DMS153 treated with DMSO at 0.1 percent for 48 hours (cell line): ENCODE results near the gene RABGGTB.
A peak's percentile ranks its signal among the peaks of the same experiment; 100 is the strongest.
"Not testable (repeated sequence)": the region's sequence is repeated elsewhere in the genome, so short reads cannot be mapped to it uniquely, and the experiment has no call there.

Source experiments
- DNase-seq: peaks from one replicate; lab custom pipeline; 2025; ENCODE audit not compliant: unreplicated experiment; lab: John Stamatoyannopoulos, UW

RABGGTB gene

GRCh38 chr1:75785983-75786853 is at the start of gene RABGGTB:
Gene RABGGTB (plus strand): TSS chr1:75786256. CDS start chr1:75786272, 16 bp downstream.
- DNase-seq: peak; percentile 93

- DNase-seq: no peak
Measured at GRCh38 chr1:75742047-75742625, 43.9 kb upstream of the RABGGTB start.

DNA sequence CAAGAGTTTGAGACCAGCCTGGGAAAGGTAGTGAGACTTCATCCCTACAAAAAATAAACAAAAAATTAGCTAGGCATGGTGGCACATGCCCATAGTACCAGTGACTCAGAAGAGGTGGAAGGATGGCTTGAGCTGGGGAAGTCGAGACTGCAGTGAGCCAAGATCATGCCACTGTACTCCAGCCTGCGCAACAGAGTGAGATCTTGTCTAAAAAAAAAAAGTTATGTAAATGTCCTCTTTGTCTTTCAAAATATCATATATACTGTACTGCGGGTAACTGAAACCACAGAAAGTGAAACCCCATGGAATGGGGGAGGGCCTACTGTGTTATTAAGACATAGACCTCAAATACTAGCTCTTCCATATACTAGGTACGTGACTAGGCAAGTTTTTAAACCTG is 40.8 kb upstream of the RABGGTB start:
- DNase-seq: no peak

DNA sequence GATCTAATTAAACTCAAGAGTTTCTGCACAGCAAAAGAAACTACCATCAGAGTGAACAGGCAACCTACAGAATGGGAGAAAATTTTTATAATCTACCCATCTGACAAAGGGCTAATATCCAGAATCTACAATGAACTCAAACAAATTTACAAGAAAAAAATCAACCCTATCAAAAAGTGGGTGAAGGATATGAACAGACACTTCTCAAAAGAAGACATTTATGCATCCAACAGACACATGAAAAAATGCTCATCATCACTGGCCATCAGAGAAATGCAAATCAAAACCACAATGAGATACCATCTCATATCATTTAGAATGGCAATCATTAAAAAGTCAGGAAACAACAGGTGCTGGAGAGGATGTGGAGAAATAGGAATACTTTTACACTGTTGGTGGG is 28.8 kb upstream of the RABGGTB start:
- not testable (repeated sequence) for DNase-seq

DNA sequence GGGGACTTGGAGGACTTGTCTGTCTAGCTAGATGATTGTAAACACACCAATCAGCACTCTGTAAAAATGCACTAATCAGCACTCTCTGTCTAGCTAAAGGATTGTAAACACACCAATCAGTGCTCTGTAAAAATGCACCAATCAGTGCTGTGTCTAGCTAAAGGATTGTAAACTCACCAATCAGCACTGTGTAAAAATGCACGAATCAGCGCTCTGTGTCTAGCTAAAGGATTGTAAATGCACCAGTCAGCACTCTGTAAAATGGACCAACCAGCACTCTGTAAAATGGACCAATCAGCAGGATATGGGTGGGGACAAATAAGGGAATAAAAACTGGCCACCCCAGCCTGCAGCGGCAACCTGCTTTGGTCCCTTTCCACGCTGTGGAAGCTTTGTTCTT is 27.5 kb upstream of the RABGGTB start:
- not testable (repeated sequence) for DNase-seq

GRCh38 chr1:75764057-75764655 is 21.9 kb upstream of the RABGGTB start:
- no peak for DNase-seq

- no peak for DNase-seq
Measured at GRCh38 chr1:75765697-75766355, 20.2 kb upstream of the RABGGTB start.

DNA sequence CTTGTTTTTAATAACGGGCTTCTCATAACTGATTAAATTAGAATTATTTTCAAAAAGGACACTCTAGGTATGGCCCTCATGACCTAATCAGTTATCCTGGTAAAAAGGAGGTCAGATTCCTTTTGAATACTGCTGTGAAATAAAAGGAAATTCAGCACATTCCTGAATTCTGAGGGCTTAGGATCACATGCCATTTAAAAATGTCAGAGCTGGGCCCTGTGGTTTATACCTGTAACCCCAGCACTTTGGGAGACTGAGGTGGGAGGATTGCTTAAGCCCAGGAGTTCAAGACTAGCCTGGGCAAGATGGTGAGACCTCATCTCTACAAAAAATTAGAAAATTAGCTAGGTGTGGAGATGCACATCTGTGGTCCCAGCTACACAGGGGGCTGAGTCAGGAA is 18.0 kb upstream of the RABGGTB start:
- no peak for DNase-seq

GRCh38 chr1:75770761-75771160 is 15.3 kb upstream of the RABGGTB start:
- DNase-seq: no peak

GRCh38 chr1:75771978-75772377 is 14.1 kb upstream of the RABGGTB start:
- no peak for DNase-seq

DNA sequence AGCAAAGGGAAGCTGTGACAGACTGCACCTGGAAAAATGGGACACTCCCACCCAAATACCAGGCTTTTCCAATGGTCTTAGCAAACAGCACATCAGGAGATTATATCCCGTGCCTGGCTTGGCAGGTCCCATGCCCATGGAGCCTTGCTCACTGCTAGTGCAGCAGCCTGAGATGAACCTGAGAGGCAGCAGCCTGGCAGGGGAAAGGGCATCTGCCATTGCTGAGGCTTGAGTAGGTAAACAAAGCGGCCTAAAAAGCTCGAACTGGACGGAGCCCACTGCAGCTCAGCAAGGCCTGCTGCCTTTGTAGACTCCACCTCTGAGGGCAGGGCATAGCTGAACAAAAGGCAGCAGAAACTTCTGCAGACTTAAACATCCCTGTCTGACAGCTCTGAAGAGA is 8.2 kb upstream of the RABGGTB start:
- DNase-seq: not testable (repeated sequence)

- DNase-seq: not testable (repeated sequence)
Measured at GRCh38 chr1:75778694-75779093, 7.4 kb upstream of the RABGGTB start.

DNA sequence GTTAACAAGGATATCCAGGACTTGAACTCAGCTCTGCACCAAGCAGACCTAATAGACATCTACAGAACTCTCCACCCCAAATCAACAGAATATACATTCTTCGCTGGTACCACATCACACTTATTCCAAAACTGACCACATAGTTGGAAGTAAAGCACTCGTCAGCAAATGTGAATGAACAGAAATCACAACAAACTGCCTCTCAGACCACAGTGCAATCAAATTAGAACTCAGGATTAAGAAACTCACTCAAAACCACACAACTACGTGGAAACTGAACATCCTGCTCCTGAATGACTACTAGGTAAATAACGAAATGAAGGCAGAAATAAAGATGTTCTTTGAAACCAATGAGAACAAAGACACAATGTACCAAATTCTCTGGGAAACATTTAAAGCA is 5.9 kb upstream of the RABGGTB start:
- not testable (repeated sequence) for DNase-seq

- DNase-seq: not testable (repeated sequence)
Measured at GRCh38 chr1:75783920-75784319, 2.1 kb upstream of the RABGGTB start.

DNA sequence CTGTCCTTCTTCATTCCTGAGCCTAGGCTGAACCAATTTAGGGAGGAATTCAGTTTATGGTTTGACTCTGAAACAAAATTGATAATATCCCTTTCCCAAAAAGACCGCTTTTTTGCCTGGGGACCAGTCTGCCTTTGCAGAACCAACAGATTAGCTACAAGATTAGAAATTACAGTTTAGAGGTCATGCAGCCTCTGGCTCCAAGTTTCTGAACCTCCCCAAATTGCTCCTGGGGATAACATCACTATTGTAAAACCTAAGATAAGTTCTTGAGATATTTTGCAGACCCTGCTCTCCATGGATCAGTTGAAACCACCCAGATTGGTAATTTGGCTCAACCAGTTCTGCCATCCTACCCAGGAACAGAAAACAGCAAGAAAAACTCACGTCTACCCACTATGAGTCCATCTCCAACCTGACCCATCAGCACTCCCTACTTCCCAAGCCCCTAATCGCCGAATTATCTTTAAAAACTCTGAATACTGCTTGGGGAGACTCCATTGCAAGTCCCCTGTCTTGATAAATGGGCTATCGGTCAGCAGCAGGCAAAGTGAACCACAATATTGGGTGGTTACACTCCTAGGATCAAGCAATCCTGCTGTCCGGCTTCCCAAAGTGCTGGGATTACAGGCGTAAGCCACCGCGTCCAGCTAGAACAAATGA is 605 bp upstream of the RABGGTB start:
- peak; percentile 65 for DNase-seq

GRCh38 chr1:75786901-75787493 is 941 bp downstream of the RABGGTB start:
- DNase-seq: no peak

GRCh38 chr1:75787524-75787923 is 1.5 kb downstream of the RABGGTB start:
- DNase-seq: no peak

DNA sequence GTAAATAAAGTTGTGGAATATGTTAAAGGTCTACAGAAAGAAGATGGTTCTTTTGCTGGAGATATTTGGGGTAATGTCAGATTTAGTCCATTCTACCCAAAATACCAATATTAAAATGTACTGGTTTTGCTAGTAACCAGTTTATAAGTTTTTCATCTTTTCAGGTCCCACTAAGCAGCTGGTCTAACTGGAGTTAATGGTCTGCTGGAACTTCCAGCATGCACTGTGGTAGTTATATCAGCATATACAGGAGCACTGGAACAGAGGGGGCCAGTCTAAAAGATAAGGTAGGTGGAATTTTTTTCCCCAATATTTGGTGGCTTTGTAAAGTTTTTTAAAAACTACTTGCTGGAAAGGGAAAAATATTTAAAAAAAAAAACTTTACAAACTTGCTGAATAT is 3.9 kb downstream of the RABGGTB start:
- DNase-seq: no peak

GRCh38 chr1:75791022-75791421 is 5.0 kb downstream of the RABGGTB start:
- no peak for DNase-seq

GRCh38 chr1:75792091-75792490 is 6.0 kb downstream of the RABGGTB start:
- DNase-seq: no peak

DNA sequence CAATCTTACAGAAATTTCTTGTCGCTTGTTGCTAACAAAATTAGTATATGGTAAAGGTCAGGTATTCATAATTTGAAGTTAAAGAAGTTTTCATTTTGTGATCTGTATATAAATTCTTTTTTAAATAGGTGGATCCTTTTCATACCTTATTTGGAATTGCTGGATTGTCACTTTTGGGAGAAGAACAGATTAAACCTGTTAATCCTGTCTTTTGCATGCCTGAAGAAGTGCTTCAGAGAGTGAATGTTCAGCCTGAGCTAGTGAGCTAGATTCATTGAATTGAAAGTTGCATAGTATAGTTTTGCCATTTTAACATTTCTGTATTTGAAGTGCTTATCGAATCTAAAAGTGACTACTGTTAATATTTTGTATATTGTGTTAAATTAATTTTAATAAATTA is 8.3 kb downstream of the RABGGTB start:
- no peak for DNase-seq
